ENCODE data around the gene ORC1. TPM values are rescaled to one million over a fixed set of nuclear protein-coding genes. Genes with fewer than 3 reads are reported as not detected.

ORC1 gene
- total and polyA plus RNA-seq, 2 experiments from 2014 or later = 1.4 to 1.9 TPM

DNA sequence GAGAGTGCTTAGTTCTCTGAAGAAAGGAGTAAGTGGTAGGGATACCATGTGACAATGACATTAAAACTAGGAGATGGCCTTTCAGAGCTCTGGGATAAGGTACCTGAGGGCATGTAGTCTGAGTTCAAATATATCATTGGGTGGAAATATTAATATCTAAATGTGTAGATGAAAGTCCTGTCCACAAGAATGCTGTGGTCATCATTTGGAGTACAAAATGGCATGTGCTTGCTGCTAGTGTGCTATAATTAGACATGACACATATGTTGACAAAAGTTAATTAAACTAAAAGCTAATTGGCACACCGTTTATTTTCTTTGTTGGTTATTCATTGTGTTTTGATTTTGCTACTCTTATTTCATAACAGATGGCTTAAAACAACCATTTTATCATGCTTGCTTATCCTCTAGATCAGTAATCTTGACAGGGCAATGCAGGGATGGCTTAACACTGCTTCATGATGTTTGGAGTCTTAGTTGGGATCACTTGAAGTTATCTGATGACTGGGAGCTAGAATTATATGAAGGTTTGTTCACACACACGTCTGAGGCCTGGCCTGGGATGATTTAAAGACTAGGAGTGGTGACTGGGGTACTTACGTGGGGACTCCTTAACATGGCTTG lies 69.2 kb downstream of the ORC1 start:
- no peaks in the 10 kb centered on the region for H3K9me2 ChIP-seq (ENCODE audit: insufficient read depth)
- no peak overlapping the region for H3K27ac ChIP-seq
- no peak overlapping the region for H3K9ac ChIP-seq
- DNase-seq = no peak
- TF ChIP-seq EZH2 (IDR thresholded peaks at IDR 0.05; ENCODE audit: insufficient read depth, poor library complexity, severe bottlenecking) (no peak), EZH2phosphoT487 (IDR thresholded peaks at IDR 0.05; ENCODE audit: insufficient read depth, low read depth) (no peak)
- H2AFZ ChIP-seq = no peak overlapping the region
- H3K9me3 ChIP-seq (ENCODE audit: low read depth) = no peaks in the 10 kb centered on the region
- H3K4me1 ChIP-seq (ENCODE audit: insufficient read depth) = no peaks in the 10 kb centered on the region
- H3K4me3 ChIP-seq = no peak overlapping the region
- no peaks in the 10 kb centered on the region for H3F3A ChIP-seq (ENCODE audit: insufficient read depth)
- H3K4me2 ChIP-seq (ENCODE audit: unreplicated experiment) = no peak overlapping the region
- no peaks in the 10 kb centered on the region for H3K27me3 ChIP-seq (replicated peaks; ENCODE audit: insufficient read depth)
- no peaks in the 10 kb centered on the region for H3K79me2 ChIP-seq (ENCODE audit: insufficient read depth)
- in situ Hi-C loops (cut with MboI) = no loop called here
- 62 to 64% methylated on average over 3 of the region's 3 CpGs for WGBS, 2 experiments (ENCODE audit: low coverage in 1 of 2, low lambda C conversion rate in 2 of 2, missing lambda C conversion rate in 2 of 2)
- H3K36me3 ChIP-seq (ENCODE audit: low read depth) = peaks cover 11% of the 10 kb centered on the region; the same call in 1 of the 2 replicates
- H4K20me1 ChIP-seq (ENCODE audit: insufficient read depth) = no peaks in the 10 kb centered on the region

GRCh38 chr1:52332411-52332810 lies 71.8 kb downstream of the ORC1 start:
- Histone ChIP-seq H3K79me2 (ENCODE audit: insufficient read depth) (no peaks in the 10 kb centered on the region), H3K9me2 (ENCODE audit: insufficient read depth) (no peaks in the 10 kb centered on the region), H3K4me1 (ENCODE audit: insufficient read depth) (no peaks in the 10 kb centered on the region), H4K20me1 (ENCODE audit: insufficient read depth) (no peaks in the 10 kb centered on the region), H3F3A (ENCODE audit: insufficient read depth) (no peaks in the 10 kb centered on the region), H3K9me3 (ENCODE audit: low read depth) (no peaks in the 10 kb centered on the region), H3K9ac (no peak overlapping the region), H3K27me3 (replicated peaks; ENCODE audit: insufficient read depth) (no peaks in the 10 kb centered on the region), H3K27ac (no peak overlapping the region), H2AFZ (no peak overlapping the region), H3K4me3 (no peak overlapping the region), H3K36me3 (ENCODE audit: low read depth) (peaks cover 8% of the 10 kb centered on the region; the same call in 1 of the 2 replicates), H3K4me2 (ENCODE audit: unreplicated experiment) (no peak overlapping the region)
- in situ Hi-C loops (cut with MboI) = no loop called here
- DNase-seq = no peak
- TF ChIP-seq EZH2 (IDR thresholded peaks at IDR 0.05; ENCODE audit: insufficient read depth, poor library complexity, severe bottlenecking) = no peak
- no peak for TF ChIP-seq EZH2phosphoT487 (IDR thresholded peaks at IDR 0.05; ENCODE audit: insufficient read depth, low read depth)
- 92 to 94% methylated on average over 1 of the region's 1 CpG for WGBS, 2 experiments (ENCODE audit: low coverage in 1 of 2, low lambda C conversion rate in 2 of 2, missing lambda C conversion rate in 2 of 2)

GRCh38 chr1:52328615-52329014 lies 75.6 kb downstream of the ORC1 start:
- Histone ChIP-seq H3K79me2 (ENCODE audit: insufficient read depth) (no peaks in the 10 kb centered on the region), H3K9me3 (ENCODE audit: low read depth) (no peaks in the 10 kb centered on the region), H3K4me1 (ENCODE audit: insufficient read depth) (no peaks in the 10 kb centered on the region), H3K27me3 (replicated peaks; ENCODE audit: insufficient read depth) (no peaks in the 10 kb centered on the region), H3K4me2 (ENCODE audit: unreplicated experiment) (no peak overlapping the region), H3K9me2 (ENCODE audit: insufficient read depth) (no peaks in the 10 kb centered on the region), H3K9ac (no peak overlapping the region), H3F3A (ENCODE audit: insufficient read depth) (no peaks in the 10 kb centered on the region), H4K20me1 (ENCODE audit: insufficient read depth) (no peaks in the 10 kb centered on the region), H3K4me3 (no peak overlapping the region), H3K27ac (no peak overlapping the region), H3K36me3 (ENCODE audit: low read depth) (no peaks in the 10 kb centered on the region), H2AFZ (no peak overlapping the region)
- WGBS, 2 experiments (ENCODE audit: low coverage in 1 of 2, low lambda C conversion rate in 2 of 2, missing lambda C conversion rate in 2 of 2) = 88 to 93% methylated on average over 1 of the region's 1 CpG
- in situ Hi-C loops (cut with MboI) = no loop called here
- DNase-seq = no peak
- no peak for TF ChIP-seq EZH2 (IDR thresholded peaks at IDR 0.05; ENCODE audit: insufficient read depth, poor library complexity, severe bottlenecking)
- TF ChIP-seq EZH2phosphoT487 (IDR thresholded peaks at IDR 0.05; ENCODE audit: insufficient read depth, low read depth) = no peak

DNA sequence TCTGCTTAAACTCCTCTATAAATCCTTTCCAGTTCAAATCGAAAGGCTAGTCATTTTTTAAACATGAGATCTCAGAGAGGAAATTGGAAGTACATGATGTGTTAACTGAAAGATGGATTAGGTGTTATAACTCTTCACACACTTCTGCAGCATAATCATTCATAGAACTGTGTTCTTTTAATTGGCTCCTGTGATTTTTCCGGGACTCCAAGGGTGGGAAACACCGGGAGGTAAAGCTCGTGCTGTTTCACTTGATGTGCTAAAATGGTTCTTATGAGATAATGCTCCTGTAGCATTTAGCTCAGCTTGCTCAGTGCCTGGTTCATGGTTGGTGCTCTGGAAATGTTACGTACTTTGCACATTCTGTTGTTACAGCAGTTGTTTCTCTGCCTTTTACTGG lies 78.4 kb downstream of the ORC1 start:
- Histone ChIP-seq H3K4me2 (ENCODE audit: unreplicated experiment) (no peak overlapping the region), H3K27ac (no peak overlapping the region), H3K4me3 (no peak overlapping the region), H3K9me2 (ENCODE audit: insufficient read depth) (no peaks in the 10 kb centered on the region), H4K20me1 (ENCODE audit: insufficient read depth) (no peaks in the 10 kb centered on the region), H2AFZ (no peak overlapping the region), H3K36me3 (ENCODE audit: low read depth) (no peaks in the 10 kb centered on the region), H3K9me3 (ENCODE audit: low read depth) (no peaks in the 10 kb centered on the region), H3K79me2 (ENCODE audit: insufficient read depth) (no peaks in the 10 kb centered on the region), H3F3A (ENCODE audit: insufficient read depth) (no peaks in the 10 kb centered on the region), H3K27me3 (replicated peaks; ENCODE audit: insufficient read depth) (no peaks in the 10 kb centered on the region), H3K9ac (no peak overlapping the region), H3K4me1 (ENCODE audit: insufficient read depth) (no peaks in the 10 kb centered on the region)
- in situ Hi-C loops (cut with MboI) = no loop called here
- WGBS, 2 experiments (ENCODE audit: low coverage in 1 of 2, low lambda C conversion rate in 2 of 2, missing lambda C conversion rate in 2 of 2) = 67% methylated on average over 5 of the region's 5 CpGs
- DNase-seq = no peak
- no peak for TF ChIP-seq EZH2 (IDR thresholded peaks at IDR 0.05; ENCODE audit: insufficient read depth, poor library complexity, severe bottlenecking)
- no peak for TF ChIP-seq EZH2phosphoT487 (IDR thresholded peaks at IDR 0.05; ENCODE audit: insufficient read depth, low read depth)
